HepG2 (cell line): ENCODE results near the gene NDRG3. TPM values are rescaled to one million over a fixed set of nuclear protein-coding genes. Genes with fewer than 3 reads are reported as not detected.
A peak's percentile ranks its signal among the peaks of the same experiment; 100 is the strongest.

ENCODE experiments used
- CHD2 ChIP-seq: IDR thresholded peaks from 2 replicates; pipeline ENCODE4 v1.6.1; 2011; ENCODE audit warnings: low read depth, low read length, improper control_type of control experiment
- MIXL1 ChIP-seq: IDR thresholded peaks from 2 replicates; pipeline ENCODE4 v1.6.1; 2016
- NFRKB ChIP-seq: fragments of 450-650 bp; IDR thresholded peaks from 2 replicates; pipeline ENCODE4 v1.6.1; 2017
- PAXIP1 ChIP-seq: sonication (generic); formaldehyde crosslinking; conservative IDR thresholded peaks from 2 replicates; pipeline ENCODE4 v1.4.0; 2020; ENCODE audit warnings: mild to moderate bottlenecking, missing genetic modification reagents, moderate library complexity
- PHF5A ChIP-seq: IDR thresholded peaks from one replicate; pipeline ENCODE4 v1.6.1; 2018; ENCODE audit warnings: low read depth, missing genetic modification reagents; ENCODE audit not compliant: unreplicated experiment
- POLR2AphosphoS2 ChIP-seq: IDR thresholded peaks from 2 replicates; pipeline ENCODE4 v1.6.1; 2011; ENCODE audit warnings: low read depth, low read length, improper control_type of control experiment
- RCOR2 ChIP-seq: IDR thresholded peaks from 2 replicates; pipeline ENCODE4 v1.6.1; 2016; ENCODE audit warnings: missing biosample characterization, missing genetic modification reagents
- STAG1 ChIP-seq: sonication (generic); formaldehyde crosslinking; IDR thresholded peaks from 2 replicates; pipeline ENCODE4 v1.4.0; 2020; ENCODE audit warnings: missing genetic modification reagents
- SUZ12 ChIP-seq: fragments of 150-350 bp; IDR thresholded peaks from 2 replicates; pipeline ENCODE4 v1.6.1; 2014; ENCODE audit warnings: low read depth, low read length
- TSC22D2 ChIP-seq: sonication (generic); formaldehyde crosslinking; IDR thresholded peaks from 2 replicates; pipeline ENCODE4 v1.5.1; 2020; ENCODE audit warnings: missing genetic modification reagents, mild to moderate bottlenecking, borderline replicate concordance
- U2AF2 ChIP-seq: fragments of 200-400 bp; formaldehyde crosslinking; IDR thresholded peaks from 2 replicates; pipeline ENCODE4 v1.6.1; 2017; ENCODE audit warnings: low read depth, mild to moderate bottlenecking, low read length
- WIZ ChIP-seq: sonication (generic); formaldehyde crosslinking; IDR thresholded peaks from 2 replicates; pipeline ENCODE4 v1.5.1; 2020; ENCODE audit warnings: mild to moderate bottlenecking, missing genetic modification reagents
- ZBTB7A ChIP-seq: sonication (generic); formaldehyde crosslinking; IDR thresholded peaks from 2 replicates; pipeline ENCODE4 v1.8.0; 2022; ENCODE audit warnings: mild to moderate bottlenecking, missing genetic modification reagents
- ZFP37 ChIP-seq: sonication (generic); formaldehyde crosslinking; IDR thresholded peaks from 2 replicates; pipeline ENCODE4 v1.4.0; 2020; ENCODE audit warnings: missing genetic modification reagents, borderline replicate concordance
- ZNF260 ChIP-seq: sonication (generic); formaldehyde crosslinking; IDR thresholded peaks from 2 replicates; pipeline ENCODE4 v1.4.0; 2020; ENCODE audit warnings: missing genetic modification reagents, low read depth, mild to moderate bottlenecking, borderline replicate concordance
- ZNF275 ChIP-seq: sonication (generic); formaldehyde crosslinking; IDR thresholded peaks from 2 replicates; pipeline ENCODE4 v1.8.0; 2022; ENCODE audit warnings: missing genetic modification reagents, mild to moderate bottlenecking, inconsistent platforms, borderline replicate concordance
- ZNF569 ChIP-seq: sonication (generic); formaldehyde crosslinking; IDR thresholded peaks from 2 replicates; pipeline ENCODE4 v1.5.0; 2020; ENCODE audit warnings: mild to moderate bottlenecking, missing genetic modification reagents, moderate library complexity, borderline replicate concordance
- ZNF639 ChIP-seq: conservative IDR thresholded peaks from 2 replicates; pipeline ENCODE4 v1.6.1; 2018; ENCODE audit warnings: missing genetic modification reagents
- ZNF687 ChIP-seq: sonication (generic); formaldehyde crosslinking; IDR thresholded peaks from 2 replicates; pipeline ENCODE4 v1.5.1; 2020; ENCODE audit warnings: mild to moderate bottlenecking, missing genetic modification reagents, moderate library complexity
- polyA plus RNA-seq, 8 experiments: library from polyadenylated mRNA; depleted of rRNA in 3 of 8; stranded (reverse) in 7 of 8; unstranded in 1 of 8; fragments of >200 nt; fragmentation: Illumina TruSeq in 4 of 8; extraction: Trizol in 4 of 8; gene quantifications; 2 replicates each; pipeline versions ENCODE4 v1.2.1 to v1.2.3, GENCODE V29; 2011 to 2016; ENCODE audit warnings: low read depth in 4 of 8, missing spikeins in 1 of 8, mixed read lengths in 1 of 8; ENCODE audit not compliant: insufficient read depth in 1 of 8
- total RNA-seq, 5 experiments: library from RNA; depleted of rRNA; stranded (reverse); fragments of >200 nt; fragmentation: Illumina TruSeq; extraction: Trizol; gene quantifications; 2 replicates each; pipeline ENCODE4 v1.2.3, GENCODE V29; 2016; ENCODE audit warnings: low read depth in 1 of 5

Gene NDRG3
- total and polyA plus RNA-seq, 2 of the 13 experiments (the other 11 are each of a cell fraction or from before 2014, with no cell fraction given) = 36.0 to 40.5 TPM

GRCh38 chr20:36773597-36774390 lies 27.9 kb upstream of the NDRG3 start, which contains the start of gene DSN1 (continued):
- TF ChIP-seq POLR2AphosphoS2 (no peak), NFRKB (no peak), CHD2 (no peak), ZNF687 (CRISPR knock-in tag) (peak; percentile 97), MIXL1 (CRISPR knock-in tag) (no peak; the same call in 1 of the 2 replicates), ZNF275 (CRISPR knock-in tag) (peak; percentile 91), ZFP37 (CRISPR knock-in tag) (peak; percentile 89), ZNF569 (CRISPR knock-in tag) (0 out of 2 replicates have a peak, but pooled peaks have one; percentile 17), U2AF2 (0 out of 2 replicates have a peak, but pooled peaks have one; percentile 33), WIZ (CRISPR knock-in tag) (peak; percentile 32; the same call in 1 of the 2 replicates), RCOR2 (CRISPR knock-in tag) (no peak; the same call in none of the 2 replicates), ZNF639 (CRISPR knock-in tag) (peak; percentile 87), TSC22D2 (CRISPR knock-in tag) (peak; percentile 51; the same call in 1 of the 2 replicates), PAXIP1 (CRISPR knock-in tag) (peak; percentile 64), ZNF260 (CRISPR knock-in tag) (no peak), ZBTB7A (CRISPR knock-in tag) (peak; percentile 81; the same call in 1 of the 2 replicates), STAG1 (no peak), PHF5A (CRISPR knock-in tag) (no peak), SUZ12 (no peak)
